Muscle of leg (tissue), 11 donors: ENCODE results near the gene ERC1. TPM values are rescaled to one million over a fixed set of nuclear protein-coding genes. Genes with fewer than 3 reads are reported as not detected.

Experiments used
- DNase-seq: peaks from one replicate; pipeline ENCODE4 v3.0.0; 2013
- H3K27ac ChIP-seq: one replicate; pipeline ENCODE4 v1.5.1; 2013; ENCODE audit warnings: mild to moderate bottlenecking, low read length, control low read depth
- H3K27me3 ChIP-seq: one replicate; pipeline ENCODE4 v1.6.1; 2013; ENCODE audit warnings: low read length; ENCODE audit not compliant: control insufficient read depth, insufficient read depth
- H3K36me3 ChIP-seq: one replicate; pipeline ENCODE4 v1.6.1; 2013; ENCODE audit warnings: low read length; ENCODE audit not compliant: control insufficient read depth, insufficient read depth
- H3K4me1 ChIP-seq: one replicate; pipeline ENCODE4 v1.6.1; 2013; ENCODE audit warnings: low read length; ENCODE audit not compliant: control insufficient read depth, insufficient read depth
- H3K4me3 ChIP-seq: one replicate; pipeline ENCODE4 v1.5.1; 2013; ENCODE audit warnings: low read length, control low read depth
- H3K9me3 ChIP-seq: replicated peaks from 2 replicates; pipeline ENCODE4 v1.6.1; 2013; ENCODE audit warnings: low read depth, low read length; ENCODE audit not compliant: control insufficient read depth
- WGBS: methylation state at CpG from one replicate; pipeline ENCODE4 v1.1.5; 2013; ENCODE audit warnings: missing lambda C conversion rate; ENCODE audit not compliant: insufficient coverage; 5-methylcytosine and 5-hydroxymethylcytosine counted together
- polyA plus RNA-seq, 8 donors: library from polyadenylated mRNA; unstranded; fragments of 120-200 nt; gene quantifications; one replicate each; pipeline versions ENCODE4 v1.2.1 to v1.2.3, GENCODE V29; 2013; ENCODE audit warnings: inconsistent platforms in 1 of 8, low replicate concordance in 1 of 8; ENCODE audit not compliant: insufficient read length in 8 of 8, insufficient read depth in 1 of 8
- total RNA-seq: library from RNA; stranded (reverse); fragments of 120-200 nt; gene quantifications from one replicate; pipeline ENCODE4 v1.2.4, GENCODE V29; 2013

The ERC1 gene
- total and polyA plus RNA-seq, 9 donors, result 15.8 to 32.5 (median 25.1) TPM

DNA sequence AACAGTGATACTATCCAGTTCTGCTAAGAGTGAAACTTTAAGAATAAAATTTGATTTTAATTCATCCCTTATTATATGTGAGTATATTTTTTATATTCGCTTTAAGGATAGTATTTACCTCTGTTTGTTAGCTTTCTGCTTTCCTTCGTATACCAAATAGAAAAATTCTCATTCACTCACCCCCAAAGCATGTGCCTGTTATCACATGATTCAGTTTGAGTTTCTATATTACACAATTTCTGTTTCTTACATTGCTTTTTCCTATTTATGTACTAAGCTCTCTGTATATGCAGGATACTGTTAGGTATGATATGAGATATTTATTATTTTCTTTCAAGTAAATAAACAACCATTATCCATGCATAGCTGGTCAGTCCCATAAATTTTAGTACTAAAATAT, 328.2 kb downstream of the ERC1 start:
- peak; percentile 43 for DNase-seq
- WGBS, result no CpG with 5 or more reads among the region's 2 CpGs
- no peak overlapping the region for H3K4me3 ChIP-seq
- no peaks in the 10 kb centered on the region for H3K9me3 ChIP-seq
- no peaks in the 10 kb centered on the region for H3K27me3 ChIP-seq
- peak overlapping the region; percentile 67 for H3K27ac ChIP-seq
- H3K36me3 ChIP-seq, result no peaks in the 10 kb centered on the region
- peaks cover 7% of the 10 kb centered on the region for H3K4me1 ChIP-seq

GRCh38 chr12:1320021-1320420, 329.0 kb downstream of the ERC1 start:
- WGBS, result no CpG with 5 or more reads among the region's 1 CpG
- no peak for DNase-seq
- Histone ChIP-seq H3K4me3 (no peak overlapping the region), H3K27ac (no peak overlapping the region), H3K4me1 (peaks cover 7% of the 10 kb centered on the region), H3K27me3 (no peaks in the 10 kb centered on the region), H3K9me3 (no peaks in the 10 kb centered on the region), H3K36me3 (no peaks in the 10 kb centered on the region)

- DNase-seq, result no peak
- Histone ChIP-seq H3K36me3 (no peaks in the 10 kb centered on the region), H3K4me3 (no peak overlapping the region), H3K4me1 (peaks cover 7% of the 10 kb centered on the region), H3K9me3 (no peaks in the 10 kb centered on the region), H3K27ac (no peak overlapping the region), H3K27me3 (no peaks in the 10 kb centered on the region)
- whole genome bisulfite sequencing, result no CpG with 5 or more reads among the region's 3 CpGs
Observed at GRCh38 chr12:1322821-1323220, 331.8 kb downstream of the ERC1 start.

- Histone ChIP-seq H3K9me3 (no peaks in the 10 kb centered on the region), H3K4me3 (no peak overlapping the region), H3K27me3 (no peaks in the 10 kb centered on the region), H3K4me1 (no peaks in the 10 kb centered on the region), H3K27ac (no peak overlapping the region), H3K36me3 (no peaks in the 10 kb centered on the region)
- DNase-seq, result no peak
- WGBS, result 48% methylated on average over 3 of the region's 4 CpGs
Observed at GRCh38 chr12:1324099-1324498, 333.1 kb downstream of the ERC1 start.

DNA sequence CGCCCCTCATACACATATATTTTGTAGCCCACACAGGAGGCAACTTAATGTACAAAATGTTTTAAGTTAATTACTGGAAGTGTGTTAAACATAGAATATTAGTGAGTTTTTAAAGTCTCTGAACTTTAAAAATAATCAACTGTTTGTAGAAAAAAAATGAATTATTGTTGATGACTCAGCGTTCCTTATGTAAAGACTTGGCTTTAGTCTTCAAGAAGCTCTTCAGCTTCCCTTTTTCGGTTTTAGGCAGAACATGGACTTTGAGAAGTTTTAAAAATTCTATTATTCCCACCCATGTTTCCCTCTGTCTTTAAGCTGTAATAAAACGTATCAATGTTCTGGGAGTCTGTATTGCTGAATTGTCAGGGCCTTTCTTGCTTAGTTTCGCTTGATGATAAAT, 333.9 kb downstream of the ERC1 start:
- H3K9me3 ChIP-seq, result no peaks in the 10 kb centered on the region
- no peaks in the 10 kb centered on the region for H3K36me3 ChIP-seq
- peak; percentile 36 for DNase-seq
- H3K27ac ChIP-seq, result no peak overlapping the region
- H3K4me3 ChIP-seq, result no peak overlapping the region
- H3K27me3 ChIP-seq, result no peaks in the 10 kb centered on the region
- WGBS, result no CpG with 5 or more reads among the region's 5 CpGs
- no peaks in the 10 kb centered on the region for H3K4me1 ChIP-seq

DNA sequence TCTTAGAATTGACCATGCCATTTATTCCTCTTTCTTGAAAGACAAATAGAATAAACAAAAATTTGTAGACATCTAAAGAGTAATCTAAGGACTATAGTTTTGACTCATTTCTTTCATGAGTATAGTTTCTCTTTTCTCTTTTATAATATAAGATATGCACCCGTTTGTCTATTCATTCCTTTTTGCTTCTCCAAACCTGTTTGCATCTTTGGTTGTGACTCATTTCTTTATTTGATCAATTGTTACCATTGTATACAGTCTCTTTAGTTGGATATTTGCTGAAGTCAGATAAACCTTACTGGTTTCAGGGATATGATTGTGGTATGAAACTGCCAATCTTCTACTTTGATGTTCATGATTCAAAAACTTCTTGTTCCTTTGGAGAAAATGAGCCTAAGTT, 334.6 kb downstream of the ERC1 start:
- Histone ChIP-seq H3K27ac (no peak overlapping the region), H3K9me3 (no peaks in the 10 kb centered on the region), H3K27me3 (no peaks in the 10 kb centered on the region), H3K4me3 (no peak overlapping the region), H3K36me3 (no peaks in the 10 kb centered on the region), H3K4me1 (no peaks in the 10 kb centered on the region)
- WGBS, result no CpG with 5 or more reads among the region's 1 CpG
- DNase-seq, result no peak

- Histone ChIP-seq H3K27ac (no peak overlapping the region), H3K27me3 (no peaks in the 10 kb centered on the region), H3K36me3 (no peaks in the 10 kb centered on the region), H3K4me1 (no peaks in the 10 kb centered on the region), H3K9me3 (no peaks in the 10 kb centered on the region), H3K4me3 (no peak overlapping the region)
- DNase-seq, result no peak
- WGBS, result no CpG with 5 or more reads among the region's 2 CpGs
Observed at GRCh38 chr12:1326258-1326657, 335.2 kb downstream of the ERC1 start.

DNA sequence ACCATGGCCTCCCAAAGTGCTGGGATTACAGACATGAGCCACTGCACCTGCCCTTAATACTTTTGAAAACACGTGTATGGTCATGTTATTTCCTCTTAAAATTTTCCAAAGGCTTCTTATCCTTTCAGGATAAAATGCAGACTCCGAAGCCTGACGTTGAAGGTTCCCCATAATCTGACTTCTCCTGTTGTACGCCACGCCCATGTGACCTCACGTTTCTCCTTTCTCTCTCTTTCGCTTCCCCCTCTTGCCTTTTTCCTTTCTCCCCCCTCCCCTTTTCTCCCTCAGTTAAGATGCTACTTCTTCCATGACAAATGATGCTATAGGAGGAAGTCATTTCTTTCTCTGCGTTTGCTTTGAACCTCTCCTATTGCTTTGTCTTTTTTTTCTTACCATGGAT, 337.4 kb downstream of the ERC1 start:
- no peaks in the 10 kb centered on the region for H3K9me3 ChIP-seq
- WGBS, result 75% methylated on average over 5 of the region's 8 CpGs
- H3K4me3 ChIP-seq, result no peak overlapping the region
- no peaks in the 10 kb centered on the region for H3K27me3 ChIP-seq
- no peaks in the 10 kb centered on the region for H3K4me1 ChIP-seq
- H3K36me3 ChIP-seq, result no peaks in the 10 kb centered on the region
- DNase-seq, result peak; percentile 80
- no peak overlapping the region for H3K27ac ChIP-seq

DNA sequence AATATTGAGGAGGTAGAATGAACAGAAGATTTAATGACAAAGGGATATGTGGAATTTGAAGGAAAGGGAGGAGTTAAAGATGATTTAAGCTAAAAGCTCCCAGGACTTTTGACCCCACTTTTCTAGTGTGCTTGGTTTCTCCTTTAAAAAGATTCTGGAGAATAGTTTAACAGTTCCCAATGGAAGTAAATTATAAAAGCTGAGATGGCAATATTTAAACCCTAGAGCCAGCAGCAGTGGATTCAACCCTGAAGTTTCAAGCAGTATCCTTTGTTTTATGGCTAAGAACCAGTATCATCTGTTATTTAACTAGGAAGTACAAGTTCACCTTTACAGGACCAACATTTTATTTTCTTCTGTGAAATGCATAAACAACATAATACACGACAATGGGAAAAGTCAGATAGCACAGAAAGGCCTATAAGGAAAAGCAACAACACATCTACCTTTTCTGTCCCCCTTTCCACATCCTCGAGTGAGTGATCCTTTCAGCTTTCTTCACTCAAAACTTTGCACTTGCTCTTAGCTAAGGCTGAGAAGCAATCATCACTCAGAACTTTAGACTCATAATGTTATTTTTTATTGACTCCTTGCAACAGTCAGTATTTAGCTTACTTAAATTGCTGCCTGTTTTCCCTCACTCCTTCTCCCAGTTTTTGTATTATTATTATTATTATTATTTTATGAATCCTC, 338.9 kb downstream of the ERC1 start:
- no peak overlapping the region for H3K27ac ChIP-seq
- 29% methylated on average over 1 of the region's 2 CpGs for WGBS
- no peaks in the 10 kb centered on the region for H3K4me1 ChIP-seq
- H3K27me3 ChIP-seq, result no peaks in the 10 kb centered on the region
- H3K36me3 ChIP-seq, result no peaks in the 10 kb centered on the region
- no peak for DNase-seq
- H3K9me3 ChIP-seq, result peaks cover 4% of the 10 kb centered on the region
- H3K4me3 ChIP-seq, result no peak overlapping the region

- WGBS, result no CpG with 5 or more reads among the region's 1 CpG
- no peak for DNase-seq
- Histone ChIP-seq H3K27ac (no peak overlapping the region), H3K4me1 (no peaks in the 10 kb centered on the region), H3K36me3 (no peaks in the 10 kb centered on the region), H3K27me3 (no peaks in the 10 kb centered on the region), H3K9me3 (peaks cover 4% of the 10 kb centered on the region), H3K4me3 (no peak overlapping the region)
Observed at GRCh38 chr12:1330477-1330827, 339.4 kb downstream of the ERC1 start.

- DNase-seq, result no peak
- WGBS, result no CpG with 5 or more reads among the region's 3 CpGs
- Histone ChIP-seq H3K9me3 (peaks cover 4% of the 10 kb centered on the region), H3K27me3 (no peaks in the 10 kb centered on the region), H3K4me3 (no peak overlapping the region), H3K4me1 (no peaks in the 10 kb centered on the region), H3K27ac (no peak overlapping the region), H3K36me3 (no peaks in the 10 kb centered on the region)
Observed at GRCh38 chr12:1332327-1332726, 341.3 kb downstream of the ERC1 start.
